Keratinocyte (primary cell): Measurements from ENCODE around the gene SCFD2. TPM values are rescaled to one million over a fixed set of nuclear protein-coding genes. Genes with fewer than 3 reads are reported as not detected.

ENCODE experiments used
- DNase-seq: peaks from one replicate; pipeline ENCODE4 v3.0.0-alpha.2; 2011; ENCODE audit warnings: low read depth, missing footprints, low spot score
- FAIRE-seq: peaks from 2 replicates; lab custom pipeline; 2011; peaks lifted over from hg19 to GRCh38; lab: Jason Lieb, UNC
- H2AFZ ChIP-seq: 2 replicates; pipeline ENCODE4 v1.6.0; 2012; ENCODE audit warnings: low read length, control low read depth, inconsistent platforms; ENCODE audit not compliant: control insufficient read depth
- H3K27ac ChIP-seq: 2 replicates; pipeline ENCODE4 v1.5.1; 2011; ENCODE audit warnings: low read length; ENCODE audit not compliant: control insufficient read depth, insufficient read depth
- H3K27me3 ChIP-seq: 3 replicates; pipeline ENCODE4 v1.6.0; 2011; ENCODE audit warnings: low read length; ENCODE audit not compliant: control insufficient read depth, insufficient read depth; ENCODE audit errors: extremely low read depth
- H3K36me3 ChIP-seq, 2 experiments: 2 replicates in 1 of 2; 3 replicates in 1 of 2; pipeline ENCODE4 v1.5.1; 2011; ENCODE audit warnings: low read length in 2 of 2, mild to moderate bottlenecking in 1 of 2; ENCODE audit not compliant: control insufficient read depth in 2 of 2, insufficient read depth in 2 of 2; ENCODE audit errors: extremely low read depth in 1 of 2
- H3K4me1 ChIP-seq: 3 replicates; pipeline ENCODE4 v1.5.1; 2011; ENCODE audit warnings: low read length; ENCODE audit not compliant: control insufficient read depth, insufficient read depth; ENCODE audit errors: extremely low read depth
- H3K4me2 ChIP-seq: 3 replicates; pipeline ENCODE4 v1.6.0; 2011; ENCODE audit warnings: low read depth, low read length; ENCODE audit not compliant: control insufficient read depth, insufficient read depth; ENCODE audit errors: extremely low read depth
- H3K4me3 ChIP-seq, 3 experiments: fragments of 200-600 bp in 1 of 3; sonication (generic) in 1 of 3; 2 replicates in 2 of 3; 3 replicates in 1 of 3; pipeline ENCODE4 v1.5.1; 2011 to 2016; ENCODE audit warnings: low read length in 3 of 3, mild to moderate bottlenecking in 3 of 3, control low read depth in 2 of 3, inconsistent platforms in 1 of 3, low read depth in 1 of 3, mixed read lengths in 1 of 3, mixed run types in 1 of 3, moderate library complexity in 1 of 3; ENCODE audit not compliant: control insufficient read depth in 2 of 3, insufficient read depth in 2 of 3; ENCODE audit errors: extremely low read depth in 1 of 3
- H3K79me2 ChIP-seq: 2 replicates; pipeline ENCODE4 v1.6.0; 2012; ENCODE audit warnings: low read length; ENCODE audit not compliant: control insufficient read depth, insufficient read depth
- H3K9ac ChIP-seq: 3 replicates; pipeline ENCODE4 v1.6.0; 2011; ENCODE audit warnings: low read length; ENCODE audit not compliant: control insufficient read depth, insufficient read depth; ENCODE audit errors: extremely low read depth
- H3K9me1 ChIP-seq: 3 replicates; pipeline ENCODE4 v1.6.0; 2011; ENCODE audit warnings: low read length; ENCODE audit not compliant: control insufficient read depth, insufficient read depth; ENCODE audit errors: extremely low read depth
- H3K9me3 ChIP-seq: 2 replicates; pipeline ENCODE4 v1.5.1; 2012; ENCODE audit warnings: low read depth, low read length; ENCODE audit not compliant: control insufficient read depth
- H4K20me1 ChIP-seq: 3 replicates; pipeline ENCODE4 v1.6.0; 2011; ENCODE audit warnings: low read length; ENCODE audit not compliant: control insufficient read depth, insufficient read depth; ENCODE audit errors: extremely low read depth
- EZH2 ChIP-seq: IDR thresholded peaks from one replicate; pipeline ENCODE4 v1.6.1; 2012; ENCODE audit warnings: inconsistent platforms, mild to moderate bottlenecking, low read length, moderate library complexity
- dilution Hi-C: fragments of 300-500 bp; cut with MboI; formaldehyde crosslinking; loops from one replicate; pipeline ENCODE4 v1.7.0; 2020; ENCODE audit warnings: low sequenced_read_pairs; ENCODE audit not compliant: extremely low pct_ligation_motif_present
- polyA plus RNA-seq, 5 experiments: library from polyadenylated mRNA; depleted of rRNA in 3 of 5; stranded (reverse) in 3 of 5; stranded (forward) in 1 of 5; unstranded in 1 of 5; fragments of >200 nt; gene quantifications; 1 replicate in 1 of 5; 2 replicates in 3 of 5; 3 replicates in 1 of 5; pipeline versions ENCODE4 v1.2.1 to v1.2.3, GENCODE V29; 2011 to 2012; ENCODE audit warnings: missing spikeins in 2 of 5, low read depth in 1 of 5, low replicate concordance in 1 of 5
- TF ChIP-seq, protein P1 (sequence below), 3 experiments: IDR thresholded peaks in 1 of 3; conservative IDR thresholded peaks in 1 of 3; optimal IDR thresholded peaks in 1 of 3; 2 replicates in 2 of 3; 3 replicates in 1 of 3; pipeline versions ENCODE3 to v1.5.1; 2011; ENCODE audit warnings: low read length in 3 of 3, mild to moderate bottlenecking in 3 of 3, moderate library complexity in 2 of 3, control low read depth in 1 of 3, inconsistent platforms in 1 of 3; ENCODE audit not compliant: insufficient read depth in 2 of 3; ENCODE audit errors: extremely low read depth in 1 of 3

Gene SCFD2
- polyA plus RNA-seq, 1 donor (not counting 4 experiments of a cell fraction or from before 2014, with no cell fraction given) = 13.9 TPM

DNA sequence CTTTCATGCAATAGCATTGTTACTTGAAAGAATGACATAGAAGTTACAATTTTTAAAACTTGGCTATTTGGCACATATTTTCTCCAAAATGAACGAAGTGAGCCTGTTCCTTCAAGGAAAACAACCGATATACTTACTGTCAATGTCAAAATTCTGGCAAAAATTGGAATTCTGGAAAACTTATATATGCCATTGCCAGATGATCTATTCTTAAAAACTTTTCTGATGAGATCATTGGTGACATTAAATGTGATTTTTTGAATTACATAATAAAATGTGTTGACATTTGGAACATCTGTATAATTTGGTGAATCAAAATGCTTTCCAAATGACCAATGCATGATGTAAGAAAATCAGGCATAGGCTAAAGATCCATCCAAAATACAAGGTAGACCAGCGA, 209.0 kb downstream of the SCFD2 start:
- no peak overlapping the region for H3K9ac ChIP-seq
- dilution Hi-C loops = no loop called here
- no peak overlapping the region for H2AFZ ChIP-seq
- H3K4me2 ChIP-seq = no peak overlapping the region
- H4K20me1 ChIP-seq = no peaks in the 10 kb centered on the region
- no peak for TF ChIP-seq EZH2
- TF ChIP-seq, protein P1, sequence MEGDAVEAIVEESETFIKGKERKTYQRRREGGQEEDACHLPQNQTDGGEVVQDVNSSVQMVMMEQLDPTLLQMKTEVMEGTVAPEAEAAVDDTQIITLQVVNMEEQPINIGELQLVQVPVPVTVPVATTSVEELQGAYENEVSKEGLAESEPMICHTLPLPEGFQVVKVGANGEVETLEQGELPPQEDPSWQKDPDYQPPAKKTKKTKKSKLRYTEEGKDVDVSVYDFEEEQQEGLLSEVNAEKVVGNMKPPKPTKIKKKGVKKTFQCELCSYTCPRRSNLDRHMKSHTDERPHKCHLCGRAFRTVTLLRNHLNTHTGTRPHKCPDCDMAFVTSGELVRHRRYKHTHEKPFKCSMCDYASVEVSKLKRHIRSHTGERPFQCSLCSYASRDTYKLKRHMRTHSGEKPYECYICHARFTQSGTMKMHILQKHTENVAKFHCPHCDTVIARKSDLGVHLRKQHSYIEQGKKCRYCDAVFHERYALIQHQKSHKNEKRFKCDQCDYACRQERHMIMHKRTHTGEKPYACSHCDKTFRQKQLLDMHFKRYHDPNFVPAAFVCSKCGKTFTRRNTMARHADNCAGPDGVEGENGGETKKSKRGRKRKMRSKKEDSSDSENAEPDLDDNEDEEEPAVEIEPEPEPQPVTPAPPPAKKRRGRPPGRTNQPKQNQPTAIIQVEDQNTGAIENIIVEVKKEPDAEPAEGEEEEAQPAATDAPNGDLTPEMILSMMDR (optimal IDR thresholded peaks at IDR 0.05 in 1 of 3, IDR thresholded peaks at IDR 0.05 in 1 of 3, conservative IDR thresholded peaks at IDR 0.05 in 1 of 3; ENCODE audit: extremely low read depth in 1 of 3, insufficient read depth in 2 of 3, low read length in 3 of 3) = no peak
- H3K36me3 ChIP-seq = no peaks in the 10 kb centered on the region
- H3K27ac ChIP-seq = no peak overlapping the region
- DNase-seq (no peak), FAIRE-seq (no peak)
- no peaks in the 10 kb centered on the region for H3K9me3 ChIP-seq
- H3K9me1 ChIP-seq = no peaks in the 10 kb centered on the region
- H3K4me1 ChIP-seq = no peaks in the 10 kb centered on the region
- no peaks in the 10 kb centered on the region for H3K27me3 ChIP-seq
- no peak overlapping the region for H3K4me3 ChIP-seq
- H3K79me2 ChIP-seq = no peaks in the 10 kb centered on the region

GRCh38 chr4:53152467-53152866, 213.4 kb downstream of the SCFD2 start:
- no peak for FAIRE-seq
- Histone ChIP-seq H3K9me3 (no peaks in the 10 kb centered on the region), H3K4me2 (no peak overlapping the region), H4K20me1 (no peaks in the 10 kb centered on the region), H3K4me1 (no peaks in the 10 kb centered on the region), H3K27ac (no peak overlapping the region), H3K9ac (no peak overlapping the region), H3K36me3 (no peaks in the 10 kb centered on the region), H3K27me3 (no peaks in the 10 kb centered on the region), H2AFZ (no peak overlapping the region), H3K9me1 (no peaks in the 10 kb centered on the region), H3K4me3 (no peak overlapping the region), H3K79me2 (no peaks in the 10 kb centered on the region)
- DNase-seq = no peak
- no peak for TF ChIP-seq EZH2
- TF ChIP-seq, protein P1 (optimal IDR thresholded peaks at IDR 0.05 in 1 of 3, IDR thresholded peaks at IDR 0.05 in 1 of 3, conservative IDR thresholded peaks at IDR 0.05 in 1 of 3; ENCODE audit: extremely low read depth in 1 of 3, insufficient read depth in 2 of 3, low read length in 3 of 3) = no peak
- dilution Hi-C loops = no loop called here
